PC-9 (cell line): ENCODE results near the gene PRR19. TPM values are rescaled to one million over a fixed set of nuclear protein-coding genes. Genes with fewer than 3 reads are reported as not detected.
A peak's percentile ranks its signal among the peaks of the same experiment; 100 is the strongest.

Experiments used
- BruUV-seq: library from RNA; stranded (reverse); fragments of 400-500 nt; replicated peaks from 2 replicates; lab custom pipeline; 2021; lab: Mats Ljungman, UMichigan
- CTCF ChIA-PET: fragments of 300-600 bp; sonication (Branson Sonifier 250); formaldehyde crosslinking; loops from one replicate; lab custom pipeline; 2022; ENCODE audit warnings: antibody characterized with exemption; lab: Charles Lee
- POLR2A ChIA-PET: fragments of 300-600 bp; sonication (Branson Sonifier 250); formaldehyde crosslinking; loops from one replicate; lab custom pipeline; 2022; ENCODE audit warnings: antibody characterized with exemption; ENCODE audit not compliant: unreplicated experiment; lab: Charles Lee
- DNase-seq, 2 experiments: peaks; one replicate each; pipeline versions ENCODE4 v3.0.0 to v3.0.0-alpha.2; 2015 to 2022; ENCODE audit warnings: mixed read lengths in 1 of 2
- H2AFZ ChIP-seq: fragments of 200-600 bp; sonication (generic); 2 replicates; pipeline ENCODE4 v1.8.1; 2017; ENCODE audit warnings: antibody characterized with exemption
- H3F3A ChIP-seq: fragments of 200-600 bp; sonication (generic); 2 replicates; pipeline ENCODE4 v1.8.1; 2017; ENCODE audit warnings: antibody characterized with exemption, mild to moderate bottlenecking, low read depth; ENCODE audit not compliant: insufficient read depth
- H3K27ac ChIP-seq: fragments of 200-600 bp; sonication (generic); 2 replicates; pipeline ENCODE4 v1.6.1; 2016; ENCODE audit warnings: mixed run types
- H3K27me3 ChIP-seq: fragments of 200-600 bp; sonication (generic); 2 replicates; pipeline ENCODE4 v1.6.1; 2016; ENCODE audit warnings: low read depth, mixed run types; ENCODE audit not compliant: insufficient read depth
- H3K36me3 ChIP-seq: fragments of 200-600 bp; sonication (generic); 2 replicates; pipeline ENCODE4 v1.6.1; 2016; ENCODE audit warnings: low read depth, mixed run types
- H3K4me1 ChIP-seq: fragments of 200-600 bp; sonication (generic); replicated peaks from 2 replicates; pipeline ENCODE4 v1.6.1; 2016; ENCODE audit warnings: mixed run types; ENCODE audit not compliant: insufficient read depth
- H3K4me2 ChIP-seq: fragments of 200-600 bp; sonication (generic); 2 replicates; pipeline ENCODE4 v1.6.1; 2017; ENCODE audit warnings: mixed run types
- H3K4me3 ChIP-seq: fragments of 200-600 bp; sonication (generic); 2 replicates; pipeline ENCODE4 v1.6.1; 2016; ENCODE audit warnings: mixed run types
- H3K79me2 ChIP-seq: fragments of 200-600 bp; sonication (generic); 2 replicates; pipeline ENCODE4 v1.6.1; 2017; ENCODE audit warnings: low read depth, mixed run types
- H3K9me2 ChIP-seq: fragments of 200-600 bp; sonication (generic); 2 replicates; pipeline ENCODE4 v1.8.1; 2017; ENCODE audit warnings: mild to moderate bottlenecking; ENCODE audit not compliant: insufficient read depth
- H3K9me3 ChIP-seq: fragments of 200-600 bp; sonication (generic); 2 replicates; pipeline ENCODE4 v1.8.1; 2016; ENCODE audit warnings: low read depth; ENCODE audit not compliant: insufficient read depth
- H4K20me1 ChIP-seq: fragments of 200-600 bp; sonication (generic); 2 replicates; pipeline ENCODE4 v1.8.1; 2017; ENCODE audit not compliant: insufficient read depth
- EZH2 ChIP-seq: fragments of 200-600 bp; sonication (generic); IDR thresholded peaks from 2 replicates; pipeline ENCODE4 v1.8.0; 2017; ENCODE audit warnings: antibody characterized with exemption, low read depth
- intact Hi-C: fragments of 100-400 bp; cut with micrococcal nuclease; formaldehyde crosslinking; loops from one replicate; pipeline ENCODE4 v1.10.0; 2022; ENCODE audit not compliant: unreplicated experiment
- total RNA-seq: library from RNA; stranded (reverse); gene quantifications from 2 replicates; pipeline ENCODE4 v1.2.3, GENCODE V29; 2021
- TF ChIP-seq, protein P1 (sequence below): fragments of 200-600 bp; sonication (generic); conservative IDR thresholded peaks from 2 replicates; pipeline ENCODE4 v1.6.1; 2017; ENCODE audit warnings: mixed run types, antibody characterized with exemption, mild to moderate bottlenecking, moderate library complexity

PRR19 gene
- total RNA-seq, 1 experiment from 2014 or later, result 0.85 TPM

GRCh38 chr19:42312370-42312769, 10.4 kb downstream of the PRR19 start:
- intact Hi-C loops, result no loop called here
- ChIA-PET POLR2A (no interaction called here), CTCF (no interaction called here)
- no peak overlapping the region for H3K27ac ChIP-seq
- H3K4me2 ChIP-seq, result no peak overlapping the region
- 0 out of 2 replicates have a peak, but pooled peaks cover 4% of the 10 kb centered on the region for H3F3A ChIP-seq
- peaks cover 28% of the 10 kb centered on the region; the same call in 1 of the 2 replicates for H3K27me3 ChIP-seq
- H3K79me2 ChIP-seq, result no peaks in the 10 kb centered on the region
- no peak overlapping the region for H3K4me3 ChIP-seq
- TF ChIP-seq, protein P1, sequence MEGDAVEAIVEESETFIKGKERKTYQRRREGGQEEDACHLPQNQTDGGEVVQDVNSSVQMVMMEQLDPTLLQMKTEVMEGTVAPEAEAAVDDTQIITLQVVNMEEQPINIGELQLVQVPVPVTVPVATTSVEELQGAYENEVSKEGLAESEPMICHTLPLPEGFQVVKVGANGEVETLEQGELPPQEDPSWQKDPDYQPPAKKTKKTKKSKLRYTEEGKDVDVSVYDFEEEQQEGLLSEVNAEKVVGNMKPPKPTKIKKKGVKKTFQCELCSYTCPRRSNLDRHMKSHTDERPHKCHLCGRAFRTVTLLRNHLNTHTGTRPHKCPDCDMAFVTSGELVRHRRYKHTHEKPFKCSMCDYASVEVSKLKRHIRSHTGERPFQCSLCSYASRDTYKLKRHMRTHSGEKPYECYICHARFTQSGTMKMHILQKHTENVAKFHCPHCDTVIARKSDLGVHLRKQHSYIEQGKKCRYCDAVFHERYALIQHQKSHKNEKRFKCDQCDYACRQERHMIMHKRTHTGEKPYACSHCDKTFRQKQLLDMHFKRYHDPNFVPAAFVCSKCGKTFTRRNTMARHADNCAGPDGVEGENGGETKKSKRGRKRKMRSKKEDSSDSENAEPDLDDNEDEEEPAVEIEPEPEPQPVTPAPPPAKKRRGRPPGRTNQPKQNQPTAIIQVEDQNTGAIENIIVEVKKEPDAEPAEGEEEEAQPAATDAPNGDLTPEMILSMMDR, result no peak
- no peak for TF ChIP-seq EZH2
- no peak overlapping the region for H2AFZ ChIP-seq
- no peak for DNase-seq
- no peaks in the 10 kb centered on the region for H3K9me3 ChIP-seq
- H3K9me2 ChIP-seq, result no peaks in the 10 kb centered on the region
- 0 out of 2 replicates have a peak, but pooled peaks cover 4% of the 10 kb centered on the region for H3K4me1 ChIP-seq
- no TSS peak for BruUV-seq
- no peaks in the 10 kb centered on the region for H4K20me1 ChIP-seq
- no peaks in the 10 kb centered on the region for H3K36me3 ChIP-seq

- H3K36me3 ChIP-seq, result no peaks in the 10 kb centered on the region
- no peaks in the 10 kb centered on the region for H3K79me2 ChIP-seq
- H4K20me1 ChIP-seq, result no peaks in the 10 kb centered on the region
- peak within 1 kb of the TSS; percentile 68 for H3K4me3 ChIP-seq
- intact Hi-C loops, result no loop called here
- H3K27me3 ChIP-seq, result peaks cover 28% of the 10 kb centered on the region; the same call in 1 of the 2 replicates
- peak within 1 kb of the TSS; percentile 66; the same call in 1 of the 2 replicates for H2AFZ ChIP-seq
- no peaks in the 10 kb centered on the region for H3K9me2 ChIP-seq
- H3K4me1 ChIP-seq, result 0 out of 2 replicates have a peak, but pooled peaks cover 4% of the 10 kb centered on the region
- H3K27ac ChIP-seq, result no peak within 1 kb of the TSS
- ChIA-PET CTCF (no interaction called here), POLR2A (no interaction called here)
- no peaks in the 10 kb centered on the region for H3K9me3 ChIP-seq
- peak within 1 kb of the TSS; percentile 99 for H3K4me2 ChIP-seq
- BruUV-seq, result no TSS peak
- TF ChIP-seq EZH2, result no peak
- TF ChIP-seq, protein P1, result no peak; the same call in 1 of the 2 replicates
- H3F3A ChIP-seq, result 0 out of 2 replicates have a peak, but pooled peaks cover 4% of the 10 kb centered on the region
- peak in 1 of 2 experiments; percentile 46 for DNase-seq
These were observed 11.3 kb downstream of the PRR19 start, which contains the start of gene TMEM145 for GRCh38 chr19:42313096-42313839. Gene TMEM145, plus strand, starts transcription at chr19:42313309. Its CDS starts 68 bp downstream, at chr19:42313377.

GRCh38 chr19:42313840-42314755, 12.2 kb downstream of the PRR19 start:
- Histone ChIP-seq H4K20me1 (no peaks in the 10 kb centered on the region), H3K4me2 (peak overlapping the region; percentile 99), H3F3A (no peaks in the 10 kb centered on the region), H3K27ac (no peak overlapping the region), H3K9me3 (no peaks in the 10 kb centered on the region), H3K79me2 (no peaks in the 10 kb centered on the region), H3K4me1 (0 out of 2 replicates have a peak, but pooled peaks cover 4% of the 10 kb centered on the region), H3K9me2 (no peaks in the 10 kb centered on the region), H2AFZ (no peak overlapping the region), H3K36me3 (no peaks in the 10 kb centered on the region), H3K4me3 (no peak overlapping the region; the same call in 1 of the 2 replicates), H3K27me3 (peaks cover 28% of the 10 kb centered on the region; the same call in 1 of the 2 replicates)
- intact Hi-C loops, result no loop called here
- ChIA-PET POLR2A (no interaction called here), CTCF (no interaction called here)
- no peak for TF ChIP-seq EZH2
- TF ChIP-seq, protein P1, result no peak
- DNase-seq, result no peak
- BruUV-seq, result no TSS peak
